ENCODE results near the gene GPR171. TPM values are rescaled to one million over a fixed set of nuclear protein-coding genes. Genes with fewer than 3 reads are reported as not detected.

GPR171 gene
- total RNA-seq, 2 experiments from 2014 or later, result not detected

- TF ChIP-seq CTCF (conservative IDR thresholded peaks at IDR 0.05; ENCODE audit: low read length), result no peak
- no peak for TF ChIP-seq EZH2phosphoT487 (IDR thresholded peaks at IDR 0.05; ENCODE audit: borderline replicate concordance, low read depth, low read length)
- Histone ChIP-seq H4K20me1 (ENCODE audit: insufficient read depth, low read length) (no peaks in the 10 kb centered on the region), H3K4me1 (ENCODE audit: insufficient read depth, low read length, poor library complexity, severe bottlenecking) (no peaks in the 10 kb centered on the region), H3K9me2 (ENCODE audit: insufficient read depth, low read length) (no peaks in the 10 kb centered on the region), H3K79me2 (ENCODE audit: insufficient read depth, low read depth, low read length) (no peaks in the 10 kb centered on the region), H3K9me3 (ENCODE audit: low read length) (no peaks in the 10 kb centered on the region), H3K4me2 (ENCODE audit: low read length) (no peak overlapping the region), H3K4me3 (ENCODE audit: low read depth, low read length, poor library complexity, severe bottlenecking) (no peak overlapping the region), H3K36me3 (ENCODE audit: insufficient read depth, low read length) (no peaks in the 10 kb centered on the region), H3K27ac (ENCODE audit: low read depth, low read length, poor library complexity, severe bottlenecking) (no peak overlapping the region), H2AFZ (ENCODE audit: low read length) (no peak overlapping the region)
- no peak for DNase-seq (ENCODE audit: low spot score)
- ChIA-PET POLR2A (interaction anchor here (0.8 kb wide), 1 partner anchor 38 kb away, joined by 3 read pairs; no protein-coding TSS in a partner anchor), CTCF (ENCODE audit: unreplicated experiment) (no interaction called here)
- intact Hi-C loops (cut with micrococcal nuclease; ENCODE audit: unreplicated experiment), result no loop called here
- BruUV-seq (replicated peaks), result no TSS peak
Observed at GRCh38 chr3:151214459-151214858, 11.4 kb upstream of the GPR171 start.

- intact Hi-C loops (cut with micrococcal nuclease; ENCODE audit: unreplicated experiment), result no loop called here
- H3K36me3 ChIP-seq (ENCODE audit: insufficient read depth, low read length), result no peaks in the 10 kb centered on the region
- H4K20me1 ChIP-seq (ENCODE audit: insufficient read depth, low read length), result no peaks in the 10 kb centered on the region
- H3K4me3 ChIP-seq (ENCODE audit: low read depth, low read length, poor library complexity, severe bottlenecking), result no peak overlapping the region
- no peak overlapping the region for H3K27ac ChIP-seq (ENCODE audit: low read depth, low read length, poor library complexity, severe bottlenecking)
- DNase-seq (ENCODE audit: low spot score), result no peak
- no TSS peak for BruUV-seq (replicated peaks)
- no peaks in the 10 kb centered on the region for H3K4me1 ChIP-seq (ENCODE audit: insufficient read depth, low read length, poor library complexity, severe bottlenecking)
- H2AFZ ChIP-seq (ENCODE audit: low read length), result no peak overlapping the region
- no peak overlapping the region for H3K4me2 ChIP-seq (ENCODE audit: low read length)
- H3K9me3 ChIP-seq (ENCODE audit: low read length), result no peaks in the 10 kb centered on the region
- ChIA-PET CTCF (ENCODE audit: unreplicated experiment) (no interaction called here), POLR2A (interaction anchor here (0.6 kb wide), 1 partner anchor 403 kb away, joined by 3 read pairs; no protein-coding TSS in a partner anchor)
- H3K9me2 ChIP-seq (ENCODE audit: insufficient read depth, low read length), result no peaks in the 10 kb centered on the region
- H3K79me2 ChIP-seq (ENCODE audit: insufficient read depth, low read depth, low read length), result no peaks in the 10 kb centered on the region
- TF ChIP-seq EZH2phosphoT487 (IDR thresholded peaks at IDR 0.05; ENCODE audit: borderline replicate concordance, low read depth, low read length), result no peak
- no peak for TF ChIP-seq CTCF (conservative IDR thresholded peaks at IDR 0.05; ENCODE audit: low read length)
Observed at GRCh38 chr3:151213881-151214280, 10.9 kb upstream of the GPR171 start.

GRCh38 chr3:151213151-151213550, 10.1 kb upstream of the GPR171 start:
- no peaks in the 10 kb centered on the region for H3K9me2 ChIP-seq (ENCODE audit: insufficient read depth, low read length)
- no peak overlapping the region for H3K27ac ChIP-seq (ENCODE audit: low read depth, low read length, poor library complexity, severe bottlenecking)
- POLR2A ChIA-PET, result interaction anchor here (0.6 kb wide), 1 partner anchor 671 kb away, joined by 3 read pairs; no protein-coding TSS in a partner anchor
- H3K36me3 ChIP-seq (ENCODE audit: insufficient read depth, low read length), result no peaks in the 10 kb centered on the region
- no peak overlapping the region for H3K4me2 ChIP-seq (ENCODE audit: low read length)
- CTCF ChIA-PET (ENCODE audit: unreplicated experiment), result no interaction called here
- BruUV-seq (replicated peaks), result no TSS peak
- H2AFZ ChIP-seq (ENCODE audit: low read length), result no peak overlapping the region
- no peak for TF ChIP-seq EZH2phosphoT487 (IDR thresholded peaks at IDR 0.05; ENCODE audit: borderline replicate concordance, low read depth, low read length)
- no peak for TF ChIP-seq CTCF (conservative IDR thresholded peaks at IDR 0.05; ENCODE audit: low read length)
- H3K79me2 ChIP-seq (ENCODE audit: insufficient read depth, low read depth, low read length), result no peaks in the 10 kb centered on the region
- no peaks in the 10 kb centered on the region for H4K20me1 ChIP-seq (ENCODE audit: insufficient read depth, low read length)
- H3K4me1 ChIP-seq (ENCODE audit: insufficient read depth, low read length, poor library complexity, severe bottlenecking), result no peaks in the 10 kb centered on the region
- intact Hi-C loops (cut with micrococcal nuclease; ENCODE audit: unreplicated experiment), result no loop called here
- H3K4me3 ChIP-seq (ENCODE audit: low read depth, low read length, poor library complexity, severe bottlenecking), result no peak overlapping the region
- H3K9me3 ChIP-seq (ENCODE audit: low read length), result no peaks in the 10 kb centered on the region
- no peak for DNase-seq (ENCODE audit: low spot score)

Data from OCI-LY7 (cell line).